ENCODE measurements around the gene LRP11. TPM values are rescaled to one million over a fixed set of nuclear protein-coding genes. Genes with fewer than 3 reads are reported as not detected.
"Not testable (repeated sequence)": the region's sequence is repeated elsewhere in the genome, so short reads cannot be mapped to it uniquely, and the experiment has no call there.

LRP11 gene
- total and polyA plus RNA-seq, 8 donors: 5.4 to 22.2 (median 15.2) TPM

- no peak for ATAC-seq
- H3K4me1 ChIP-seq: no peaks in the 10 kb centered on the region
- H3K9me3 ChIP-seq: no peaks in the 10 kb centered on the region
- WGBS, 2 donors: 93 to 96% methylated on average over 23 of the region's 23 CpGs
- FAIRE-seq: no peak
- no peak overlapping the region for H3K4me3 ChIP-seq
- no peaks in the 10 kb centered on the region for H3K27me3 ChIP-seq
- no peaks in the 10 kb centered on the region for H3K36me3 ChIP-seq
- peak in 1 of 6 donors; percentile 31 for DNase-seq
- H3K27ac ChIP-seq: no peak overlapping the region
- intact Hi-C loops (cut with DNase I): no loop called here
- TF ChIP-seq, protein P1, sequence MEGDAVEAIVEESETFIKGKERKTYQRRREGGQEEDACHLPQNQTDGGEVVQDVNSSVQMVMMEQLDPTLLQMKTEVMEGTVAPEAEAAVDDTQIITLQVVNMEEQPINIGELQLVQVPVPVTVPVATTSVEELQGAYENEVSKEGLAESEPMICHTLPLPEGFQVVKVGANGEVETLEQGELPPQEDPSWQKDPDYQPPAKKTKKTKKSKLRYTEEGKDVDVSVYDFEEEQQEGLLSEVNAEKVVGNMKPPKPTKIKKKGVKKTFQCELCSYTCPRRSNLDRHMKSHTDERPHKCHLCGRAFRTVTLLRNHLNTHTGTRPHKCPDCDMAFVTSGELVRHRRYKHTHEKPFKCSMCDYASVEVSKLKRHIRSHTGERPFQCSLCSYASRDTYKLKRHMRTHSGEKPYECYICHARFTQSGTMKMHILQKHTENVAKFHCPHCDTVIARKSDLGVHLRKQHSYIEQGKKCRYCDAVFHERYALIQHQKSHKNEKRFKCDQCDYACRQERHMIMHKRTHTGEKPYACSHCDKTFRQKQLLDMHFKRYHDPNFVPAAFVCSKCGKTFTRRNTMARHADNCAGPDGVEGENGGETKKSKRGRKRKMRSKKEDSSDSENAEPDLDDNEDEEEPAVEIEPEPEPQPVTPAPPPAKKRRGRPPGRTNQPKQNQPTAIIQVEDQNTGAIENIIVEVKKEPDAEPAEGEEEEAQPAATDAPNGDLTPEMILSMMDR (IDR thresholded peaks at IDR 0.05): no peak
Measured at GRCh38 chr6:149910721-149911151, 46.6 kb upstream of the LRP11 start.

DNA sequence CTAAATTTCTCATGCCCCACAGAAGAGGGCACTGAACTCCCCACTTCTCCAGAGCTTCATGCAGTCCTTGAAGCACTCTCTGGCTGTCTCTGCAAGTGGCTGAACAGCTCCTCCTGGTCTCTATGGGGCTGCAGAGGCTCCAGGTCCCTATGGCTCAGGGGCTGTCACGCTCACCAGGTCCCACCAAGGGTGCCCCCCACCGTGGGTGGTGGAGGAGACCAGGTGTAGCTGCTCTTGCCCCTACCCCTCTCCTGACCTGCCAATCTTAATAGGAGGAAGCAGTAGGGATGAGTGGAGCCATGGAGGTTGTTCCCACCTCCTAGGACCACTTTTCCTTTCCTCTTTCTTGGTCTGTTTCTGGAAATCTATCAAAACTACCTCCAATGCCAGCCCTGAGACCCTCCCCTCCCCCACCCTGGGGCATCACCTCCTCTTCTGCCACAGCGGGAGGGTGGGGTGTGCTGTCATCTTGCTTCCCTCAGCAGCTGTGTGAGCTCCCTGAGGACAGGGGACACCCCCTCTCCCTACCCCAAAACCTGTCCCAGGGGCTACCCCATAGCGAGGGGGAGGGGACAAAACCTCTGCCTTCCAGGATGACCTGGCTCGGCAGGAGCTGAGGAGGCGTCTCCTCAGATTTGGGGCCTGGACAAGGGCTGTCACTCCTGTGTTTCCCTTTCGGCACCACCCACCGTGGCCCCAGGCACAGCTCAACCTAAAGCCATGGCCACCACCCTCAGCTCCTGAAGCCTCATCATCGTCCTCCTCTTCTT lies 45.7 kb upstream of the LRP11 start:
- Histone ChIP-seq H3K4me1 (no peaks in the 10 kb centered on the region), H3K4me3 (no peak overlapping the region), H3K27me3 (no peaks in the 10 kb centered on the region), H3K27ac (no peak overlapping the region), H3K9me3 (no peaks in the 10 kb centered on the region), H3K36me3 (no peaks in the 10 kb centered on the region)
- TF ChIP-seq, protein P1 (IDR thresholded peaks at IDR 0.05): no peak
- WGBS, 2 donors: 92% methylated on average over 9 of the region's 9 CpGs
- DNase-seq: peak in 1 of 6 donors; percentile 20
- FAIRE-seq: no peak
- ATAC-seq: no peak
- intact Hi-C loops (cut with DNase I): no loop called here

- WGBS, 2 donors: 84 to 85% methylated on average over 4 of the region's 4 CpGs
- ATAC-seq; DNase-seq; H3K4me1 ChIP-seq; H3K27me3 ChIP-seq; intact Hi-C loops (cut with DNase I); H3K36me3 ChIP-seq; FAIRE-seq; H3K4me3 ChIP-seq; H3K27ac ChIP-seq; H3K9me3 ChIP-seq: not testable (repeated sequence)
Measured at GRCh38 chr6:149908480-149908879, 44.3 kb upstream of the LRP11 start.

DNA sequence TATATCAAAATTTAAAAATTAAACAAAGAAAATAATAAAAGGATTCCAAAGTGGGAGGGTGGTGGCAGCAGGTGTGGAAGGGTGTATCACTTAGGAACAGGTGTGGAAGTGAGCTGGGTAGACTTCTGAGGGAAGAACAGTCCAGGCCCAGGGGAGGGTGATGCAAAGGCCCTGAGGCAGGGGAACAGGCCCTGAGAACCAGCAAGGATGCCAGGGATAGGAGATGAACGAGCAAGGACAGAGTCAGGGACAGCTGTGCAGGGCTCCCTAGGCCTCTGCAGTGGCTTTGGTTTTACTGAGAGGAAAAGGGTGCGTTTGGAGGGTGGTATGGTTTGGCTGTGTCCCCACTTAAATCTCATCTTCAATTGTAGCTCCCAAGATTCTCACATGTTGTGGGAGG lies 43.2 kb upstream of the LRP11 start:
- no peaks in the 10 kb centered on the region for H3K4me1 ChIP-seq

DNA sequence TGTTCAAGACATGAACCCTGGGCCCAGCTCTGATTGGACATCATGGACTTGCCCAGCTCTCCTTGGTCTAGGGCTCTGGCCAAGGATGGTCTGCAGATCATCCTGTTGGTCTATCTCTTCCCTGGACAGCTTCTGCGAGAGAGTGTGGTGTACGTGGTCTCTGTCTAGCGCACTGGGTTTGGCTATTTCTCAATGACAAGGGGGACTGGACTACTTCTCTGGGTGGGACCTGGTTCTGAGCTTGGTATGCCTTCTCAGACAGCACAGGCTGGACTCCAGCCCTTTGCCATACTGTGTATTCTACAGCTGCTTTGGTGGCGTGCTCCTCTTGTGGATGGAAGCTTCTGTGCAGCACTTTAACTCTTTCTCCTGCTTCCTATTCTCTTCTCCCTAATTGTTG lies 42.2 kb upstream of the LRP11 start:
- Histone ChIP-seq H3K4me3 (no peak overlapping the region), H3K4me1 (no peaks in the 10 kb centered on the region), H3K27ac (no peak overlapping the region), H3K36me3 (no peaks in the 10 kb centered on the region), H3K9me3 (no peaks in the 10 kb centered on the region), H3K27me3 (no peaks in the 10 kb centered on the region)
- ATAC-seq: no peak
- DNase-seq: no peak
- 96 to 98% methylated on average over 4 of the region's 4 CpGs for WGBS, 2 donors
- intact Hi-C loops (cut with DNase I): no loop called here
- TF ChIP-seq, protein P1 (IDR thresholded peaks at IDR 0.05): no peak
- FAIRE-seq: no peak

More for the DNA sequence above, 43.2 kb upstream of the LRP11 start:
- Histone ChIP-seq H3K27me3 (no peaks in the 10 kb centered on the region), H3K27ac (no peak overlapping the region), H3K9me3 (no peaks in the 10 kb centered on the region), H3K4me3 (no peak overlapping the region), H3K36me3 (no peaks in the 10 kb centered on the region)
- ATAC-seq: no peak
- intact Hi-C loops (cut with DNase I): no loop called here
- DNase-seq: no peak
- TF ChIP-seq, protein P1 (IDR thresholded peaks at IDR 0.05): no peak
- FAIRE-seq: no peak
- 83% methylated on average over 2 of the region's 2 CpGs for WGBS, 2 donors

Data from pancreas (tissue), 10 donors.